ENCODE data around the gene UBE2D2.

The UBE2D2 gene

GRCh38 chr5:139658501-139658927 lies 97.4 kb downstream of the UBE2D2 start:
- Histone ChIP-seq H3K9ac (ENCODE audit: low read depth in 1 of 2, low read length in 2 of 2) (peak overlapping the region in 1 of 2 donors; percentile 36), H3K9me3 (ENCODE audit: control insufficient read depth in 2 of 2, low read length in 2 of 2) (no peaks in the 10 kb centered on the region), H3K4me1 (ENCODE audit: control insufficient read depth in 2 of 2, insufficient read depth in 2 of 2, low read length in 2 of 2) (peaks cover 55 to 57% of the 10 kb centered on the region in 2 donors), H3K27ac (ENCODE audit: low read depth in 2 of 2, low read length in 2 of 2) (peak overlapping the region; percentile 78 to 87), H3K27me3 (ENCODE audit: control insufficient read depth in 2 of 2, insufficient read depth in 2 of 2, low read length in 2 of 2) (no peaks in the 10 kb centered on the region), H3K4me3 (ENCODE audit: low read length in 2 of 2) (no peak overlapping the region), H3K36me3 (ENCODE audit: control insufficient read depth in 2 of 2, insufficient read depth in 2 of 2, low read length in 2 of 2) (peaks cover 0 to 2% of the 10 kb centered on the region in 2 donors)

GRCh38 chr5:139658928-139659667 lies 98.0 kb downstream of the UBE2D2 start:
- H3K27ac ChIP-seq (ENCODE audit: low read depth in 2 of 2, low read length in 2 of 2) = peak overlapping the region; percentile 78 to 87
- peaks cover 52% of the 10 kb centered on the region in 2 donors for H3K4me1 ChIP-seq (ENCODE audit: control insufficient read depth in 2 of 2, insufficient read depth in 2 of 2, low read length in 2 of 2)
- no peaks in the 10 kb centered on the region for H3K9me3 ChIP-seq (ENCODE audit: control insufficient read depth in 2 of 2, low read length in 2 of 2)
- peaks cover 0 to 2% of the 10 kb centered on the region in 2 donors for H3K36me3 ChIP-seq (ENCODE audit: control insufficient read depth in 2 of 2, insufficient read depth in 2 of 2, low read length in 2 of 2)
- H3K9ac ChIP-seq (ENCODE audit: low read depth in 1 of 2, low read length in 2 of 2) = peak overlapping the region in 1 of 2 donors; percentile 32
- H3K4me3 ChIP-seq (ENCODE audit: low read length in 2 of 2) = peak overlapping the region in 1 of 2 donors; percentile 37
- H3K27me3 ChIP-seq (ENCODE audit: control insufficient read depth in 2 of 2, insufficient read depth in 2 of 2, low read length in 2 of 2) = no peaks in the 10 kb centered on the region

DNA sequence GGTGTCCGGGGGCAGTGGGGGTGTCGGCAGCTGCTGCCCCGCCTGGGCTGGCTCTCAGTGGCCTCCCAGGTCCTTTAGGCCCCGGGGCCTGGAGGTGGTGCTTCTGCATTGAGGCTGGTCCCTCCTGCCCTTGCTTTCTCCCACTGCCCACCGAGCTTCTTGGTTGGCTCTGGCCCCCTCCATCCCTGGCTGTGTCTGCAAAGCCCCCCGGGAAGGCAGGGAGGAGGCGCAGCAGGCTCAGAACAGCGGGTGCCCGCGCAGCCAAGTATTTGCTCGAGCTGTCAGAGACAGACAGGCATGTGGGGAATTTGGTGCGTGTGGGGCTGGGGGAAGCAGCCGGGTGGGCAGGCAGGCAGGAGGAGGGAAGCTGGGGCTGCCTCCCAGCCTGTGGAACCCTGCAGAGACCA lies 98.6 kb downstream of the UBE2D2 start:
- Histone ChIP-seq H3K27ac (ENCODE audit: low read depth in 2 of 2, low read length in 2 of 2) (peak overlapping the region; percentile 78 to 87), H3K36me3 (ENCODE audit: control insufficient read depth in 2 of 2, insufficient read depth in 2 of 2, low read length in 2 of 2) (peaks cover 0 to 2% of the 10 kb centered on the region in 2 donors), H3K4me1 (ENCODE audit: control insufficient read depth in 2 of 2, insufficient read depth in 2 of 2, low read length in 2 of 2) (peaks cover 51 to 55% of the 10 kb centered on the region in 2 donors), H3K9me3 (ENCODE audit: control insufficient read depth in 2 of 2, low read length in 2 of 2) (no peaks in the 10 kb centered on the region), H3K9ac (ENCODE audit: low read depth in 1 of 2, low read length in 2 of 2) (peak overlapping the region; percentile 32 to 63), H3K4me3 (ENCODE audit: low read length in 2 of 2) (peak overlapping the region; percentile 12 to 26), H3K27me3 (ENCODE audit: control insufficient read depth in 2 of 2, insufficient read depth in 2 of 2, low read length in 2 of 2) (no peaks in the 10 kb centered on the region)

DNA sequence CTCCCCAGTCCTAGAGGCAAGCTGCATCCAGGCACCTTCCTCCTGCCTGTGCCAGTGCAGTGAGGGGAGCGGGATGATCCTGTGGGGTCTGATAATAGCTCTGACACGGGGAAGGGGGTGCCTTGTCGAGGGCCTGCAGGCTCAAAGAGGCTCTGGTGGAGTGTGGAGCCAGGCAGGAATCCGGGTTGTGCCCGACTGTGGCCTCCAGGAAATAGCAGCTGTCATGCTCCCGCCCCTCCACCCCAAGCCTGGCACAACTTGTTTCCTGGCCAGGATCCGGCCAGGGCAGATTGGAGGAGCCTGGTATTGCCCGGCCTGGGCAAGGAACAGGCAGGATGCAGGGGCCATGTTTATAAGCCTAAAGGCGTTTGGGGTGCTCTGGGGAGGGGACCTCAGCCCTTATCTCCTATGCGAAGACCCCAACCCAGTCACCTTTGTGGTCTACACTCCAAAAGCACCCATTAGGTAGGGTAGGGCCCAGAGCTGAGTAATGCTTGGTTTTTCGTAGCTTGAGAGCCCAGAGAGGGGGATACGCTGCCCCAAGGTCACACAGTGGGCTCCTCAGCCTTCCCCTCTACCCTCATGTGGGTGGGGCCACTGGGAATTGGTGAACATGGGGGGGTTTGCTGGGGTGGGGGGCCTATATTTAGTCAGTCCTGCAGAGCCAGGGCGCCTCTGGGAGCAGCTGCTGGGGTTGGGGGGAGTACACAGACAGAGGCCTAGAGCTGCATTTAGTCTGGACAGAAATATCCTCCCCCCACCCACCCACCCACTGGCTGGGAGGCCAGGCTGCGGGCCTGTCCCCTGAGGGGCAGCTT lies 99.2 kb downstream of the UBE2D2 start:
- Histone ChIP-seq H3K4me3 (ENCODE audit: low read length in 2 of 2) (peak overlapping the region; percentile 12 to 26), H3K27me3 (ENCODE audit: control insufficient read depth in 2 of 2, insufficient read depth in 2 of 2, low read length in 2 of 2) (no peaks in the 10 kb centered on the region), H3K27ac (ENCODE audit: low read depth in 2 of 2, low read length in 2 of 2) (peak overlapping the region; percentile 78 to 87), H3K9me3 (ENCODE audit: control insufficient read depth in 2 of 2, low read length in 2 of 2) (no peaks in the 10 kb centered on the region), H3K9ac (ENCODE audit: low read depth in 1 of 2, low read length in 2 of 2) (peak overlapping the region; percentile 32 to 63), H3K36me3 (ENCODE audit: control insufficient read depth in 2 of 2, insufficient read depth in 2 of 2, low read length in 2 of 2) (peaks cover 0 to 2% of the 10 kb centered on the region in 2 donors), H3K4me1 (ENCODE audit: control insufficient read depth in 2 of 2, insufficient read depth in 2 of 2, low read length in 2 of 2) (peaks cover 46 to 58% of the 10 kb centered on the region in 2 donors)

- no peaks in the 10 kb centered on the region for H3K9me3 ChIP-seq (ENCODE audit: control insufficient read depth in 2 of 2, low read length in 2 of 2)
- H3K27ac ChIP-seq (ENCODE audit: low read depth in 2 of 2, low read length in 2 of 2) = peak overlapping the region; percentile 71 to 85
- H3K9ac ChIP-seq (ENCODE audit: low read depth in 1 of 2, low read length in 2 of 2) = peak overlapping the region; percentile 14 to 15
- peaks cover 42 to 54% of the 10 kb centered on the region in 2 donors for H3K4me1 ChIP-seq (ENCODE audit: control insufficient read depth in 2 of 2, insufficient read depth in 2 of 2, low read length in 2 of 2)
- peak overlapping the region in 1 of 2 donors; percentile 50 for H3K4me3 ChIP-seq (ENCODE audit: low read length in 2 of 2)
- H3K27me3 ChIP-seq (ENCODE audit: control insufficient read depth in 2 of 2, insufficient read depth in 2 of 2, low read length in 2 of 2) = no peaks in the 10 kb centered on the region
- H3K36me3 ChIP-seq (ENCODE audit: control insufficient read depth in 2 of 2, insufficient read depth in 2 of 2, low read length in 2 of 2) = peaks cover 0 to 2% of the 10 kb centered on the region in 2 donors
Measured at GRCh38 chr5:139660923-139661814, 100.0 kb downstream of the UBE2D2 start.

DNA sequence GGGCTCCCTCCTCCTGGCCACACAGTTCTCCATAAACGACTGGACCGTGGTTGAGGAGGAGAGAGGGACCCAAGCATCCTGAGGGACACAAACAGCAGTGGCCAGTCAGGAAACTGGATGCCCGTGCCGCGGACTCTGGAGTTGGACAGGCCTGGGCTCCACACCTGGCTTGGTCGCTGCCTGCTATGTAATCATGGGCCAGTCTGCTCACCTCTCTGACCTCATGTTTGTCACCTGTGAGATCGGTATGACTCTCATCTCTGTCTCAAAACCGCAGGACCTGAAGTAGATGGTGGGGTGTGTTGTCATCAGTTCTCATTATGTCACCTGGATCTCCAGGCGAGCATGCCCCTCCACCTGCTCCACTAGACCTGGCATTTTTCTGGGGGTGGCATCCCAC lies 101.5 kb downstream of the UBE2D2 start:
- H3K4me1 ChIP-seq (ENCODE audit: control insufficient read depth in 2 of 2, insufficient read depth in 2 of 2, low read length in 2 of 2) = peaks cover 40 to 55% of the 10 kb centered on the region in 2 donors
- H3K27ac ChIP-seq (ENCODE audit: low read depth in 2 of 2, low read length in 2 of 2) = peak overlapping the region in 1 of 2 donors; percentile 85
- no peaks in the 10 kb centered on the region for H3K27me3 ChIP-seq (ENCODE audit: control insufficient read depth in 2 of 2, insufficient read depth in 2 of 2, low read length in 2 of 2)
- no peak overlapping the region for H3K4me3 ChIP-seq (ENCODE audit: low read length in 2 of 2)
- no peaks in the 10 kb centered on the region for H3K9me3 ChIP-seq (ENCODE audit: control insufficient read depth in 2 of 2, low read length in 2 of 2)
- no peak overlapping the region for H3K9ac ChIP-seq (ENCODE audit: low read depth in 1 of 2, low read length in 2 of 2)
- H3K36me3 ChIP-seq (ENCODE audit: control insufficient read depth in 2 of 2, insufficient read depth in 2 of 2, low read length in 2 of 2) = peaks cover 0 to 2% of the 10 kb centered on the region in 2 donors

DNA sequence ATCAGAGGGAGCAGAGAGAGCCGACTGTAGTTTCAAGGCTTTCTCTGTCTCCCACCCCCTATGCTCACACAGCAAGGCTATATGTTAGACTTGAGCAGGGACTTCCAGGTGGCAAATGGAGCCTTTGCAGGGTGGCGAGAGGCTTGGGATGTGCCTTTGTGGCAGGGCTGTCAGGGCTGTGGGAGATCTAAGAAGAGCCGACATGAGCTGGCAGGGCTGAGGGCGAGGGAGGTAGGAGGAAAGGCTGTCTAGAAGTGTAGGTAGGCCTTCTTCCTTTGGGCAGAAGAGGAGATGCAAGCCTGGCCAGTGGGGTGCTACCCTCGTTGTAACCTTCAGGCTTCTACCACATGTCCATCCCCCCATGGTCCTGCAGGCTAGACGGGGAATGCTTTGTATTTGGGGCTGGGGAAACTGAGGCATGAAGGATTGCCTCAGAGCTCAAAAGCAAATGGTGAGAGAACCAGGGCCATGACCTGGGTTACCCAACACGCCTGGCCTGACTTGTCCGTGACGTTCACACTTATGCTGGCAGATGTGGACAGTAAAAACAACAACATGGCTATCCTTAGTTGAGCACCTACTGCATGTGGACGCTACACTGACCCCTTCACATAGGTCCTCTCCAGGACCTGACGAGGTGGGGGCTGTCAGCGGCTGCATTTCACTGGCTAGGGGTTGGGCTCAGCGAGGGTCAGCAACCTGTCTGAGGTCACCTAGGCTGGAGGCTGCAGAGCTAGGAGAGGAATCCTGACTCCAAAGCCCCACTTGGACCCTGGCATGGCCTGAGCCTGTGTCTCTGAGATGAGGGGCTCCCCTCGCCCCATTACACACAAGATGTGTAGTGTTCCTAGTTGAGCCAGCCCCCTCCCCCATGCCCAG lies 102.3 kb downstream of the UBE2D2 start:
- H3K4me3 ChIP-seq (ENCODE audit: low read length in 2 of 2) = no peak overlapping the region
- no peak overlapping the region for H3K9ac ChIP-seq (ENCODE audit: low read depth in 1 of 2, low read length in 2 of 2)
- peaks cover 0 to 2% of the 10 kb centered on the region in 2 donors for H3K36me3 ChIP-seq (ENCODE audit: control insufficient read depth in 2 of 2, insufficient read depth in 2 of 2, low read length in 2 of 2)
- no peaks in the 10 kb centered on the region for H3K9me3 ChIP-seq (ENCODE audit: control insufficient read depth in 2 of 2, low read length in 2 of 2)
- no peak overlapping the region for H3K27ac ChIP-seq (ENCODE audit: low read depth in 2 of 2, low read length in 2 of 2)
- peaks cover 38 to 54% of the 10 kb centered on the region in 2 donors for H3K4me1 ChIP-seq (ENCODE audit: control insufficient read depth in 2 of 2, insufficient read depth in 2 of 2, low read length in 2 of 2)
- H3K27me3 ChIP-seq (ENCODE audit: control insufficient read depth in 2 of 2, insufficient read depth in 2 of 2, low read length in 2 of 2) = no peaks in the 10 kb centered on the region

DNA sequence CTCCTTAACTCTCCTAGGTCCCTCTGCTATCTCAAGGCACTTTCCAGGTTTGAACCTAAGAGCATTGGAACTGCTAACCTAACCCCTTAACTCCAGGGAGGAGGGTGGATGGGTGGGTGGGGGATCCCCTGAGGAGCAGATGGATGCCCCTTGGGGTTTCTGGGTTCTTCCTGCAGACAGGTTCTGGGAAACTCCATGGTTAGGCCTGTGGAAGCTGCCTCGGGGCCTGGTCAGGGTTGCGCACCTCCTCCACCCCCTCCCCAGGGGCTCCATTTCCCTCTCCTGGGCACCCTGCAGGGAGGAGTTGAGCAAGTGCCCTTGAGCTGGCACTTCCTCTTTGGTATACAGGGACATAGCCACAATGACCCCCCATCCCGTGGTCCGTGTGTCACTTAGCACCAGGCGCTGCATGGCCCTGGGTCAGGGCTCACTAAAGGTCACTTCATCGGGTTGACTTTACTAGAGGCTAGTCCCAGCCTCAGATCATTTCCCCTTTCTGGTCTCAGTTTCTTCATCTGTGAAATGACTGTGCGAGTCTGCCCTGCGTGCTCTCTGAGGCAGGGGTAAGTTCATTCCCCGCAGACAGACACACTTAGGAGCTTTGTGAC lies 103.1 kb downstream of the UBE2D2 start:
- Histone ChIP-seq H3K4me3 (ENCODE audit: low read length in 2 of 2) (no peak overlapping the region), H3K9me3 (ENCODE audit: control insufficient read depth in 2 of 2, low read length in 2 of 2) (no peaks in the 10 kb centered on the region), H3K4me1 (ENCODE audit: control insufficient read depth in 2 of 2, insufficient read depth in 2 of 2, low read length in 2 of 2) (peaks cover 33 to 50% of the 10 kb centered on the region in 2 donors), H3K27ac (ENCODE audit: low read depth in 2 of 2, low read length in 2 of 2) (no peak overlapping the region), H3K36me3 (ENCODE audit: control insufficient read depth in 2 of 2, insufficient read depth in 2 of 2, low read length in 2 of 2) (peaks cover 0 to 2% of the 10 kb centered on the region in 2 donors), H3K27me3 (ENCODE audit: control insufficient read depth in 2 of 2, insufficient read depth in 2 of 2, low read length in 2 of 2) (no peaks in the 10 kb centered on the region), H3K9ac (ENCODE audit: low read depth in 1 of 2, low read length in 2 of 2) (no peak overlapping the region)

Data from mucosa of rectum (tissue), 2 donors.